ENCODE results near the gene AHNAK. TPM values are rescaled to one million over a fixed set of nuclear protein-coding genes. Genes with fewer than 3 reads are reported as not detected.
A peak's percentile ranks its signal among the peaks of the same experiment; 100 is the strongest.

The AHNAK gene
- total RNA-seq, 1 donor from 2014 or later = 226 TPM

- no peaks in the 10 kb centered on the region for H3K27me3 ChIP-seq (ENCODE audit: control insufficient read depth, insufficient read depth, low read length)
- no peak for DNase-seq (ENCODE audit: low read depth)
- no peak overlapping the region for H3K4me3 ChIP-seq (ENCODE audit: low read depth, low read length)
- TF ChIP-seq CTCF (IDR thresholded peaks at IDR 0.05; ENCODE audit: insufficient read depth, low read length, poor library complexity, severe bottlenecking) = no peak
- no peaks in the 10 kb centered on the region for H3K36me3 ChIP-seq (ENCODE audit: control insufficient read depth, insufficient read depth, low read length)
Measured at GRCh38 chr11:62548545-62549335, 2.1 kb upstream of the AHNAK start.

- H3K4me3 ChIP-seq (ENCODE audit: low read depth, low read length) = peak overlapping the region; percentile 95
Measured at GRCh38 chr11:62547691-62548281, 1.2 kb upstream of the AHNAK start.

GRCh38 chr11:62546929-62547625 is 471 bp upstream of the AHNAK start:
- DNase-seq (ENCODE audit: low read depth) = no peak
- peak overlapping the region; percentile 95 for H3K4me3 ChIP-seq (ENCODE audit: low read depth, low read length)
- H3K36me3 ChIP-seq (ENCODE audit: control insufficient read depth, insufficient read depth, low read length) = no peaks in the 10 kb centered on the region
- H3K27me3 ChIP-seq (ENCODE audit: control insufficient read depth, insufficient read depth, low read length) = no peaks in the 10 kb centered on the region
- TF ChIP-seq CTCF (IDR thresholded peaks at IDR 0.05; ENCODE audit: insufficient read depth, low read length, poor library complexity, severe bottlenecking) = no peak

More at GRCh38 chr11:62547691-62548281, 1.2 kb upstream of the AHNAK start:
- Histone ChIP-seq H3K27me3 (ENCODE audit: control insufficient read depth, insufficient read depth, low read length) (no peaks in the 10 kb centered on the region), H3K36me3 (ENCODE audit: control insufficient read depth, insufficient read depth, low read length) (no peaks in the 10 kb centered on the region)
- TF ChIP-seq CTCF (IDR thresholded peaks at IDR 0.05; ENCODE audit: insufficient read depth, low read length, poor library complexity, severe bottlenecking) = no peak
- DNase-seq (ENCODE audit: low read depth) = no peak

- DNase-seq (ENCODE audit: low read depth) = peak; percentile 70
- Histone ChIP-seq H3K4me3 (ENCODE audit: low read depth, low read length) (peak overlapping the region; percentile 95), H3K36me3 (ENCODE audit: control insufficient read depth, insufficient read depth, low read length) (no peaks in the 10 kb centered on the region)
Measured at GRCh38 chr11:62545437-62546243, 966 bp downstream of the AHNAK start.

More at GRCh38 chr11:62545437-62546243, 966 bp downstream of the AHNAK start:
- no peaks in the 10 kb centered on the region for H3K27me3 ChIP-seq (ENCODE audit: control insufficient read depth, insufficient read depth, low read length)
- peak; percentile 2 for TF ChIP-seq CTCF (IDR thresholded peaks at IDR 0.05; ENCODE audit: insufficient read depth, low read length, poor library complexity, severe bottlenecking)

All from kidney epithelial cell (primary cell).